ENCODE data around the gene UCHL5. TPM values are rescaled to one million over a fixed set of nuclear protein-coding genes. Genes with fewer than 3 reads are reported as not detected.

UCHL5 gene
- total and polyA plus RNA-seq, 2 donors (not counting 3 experiments of a cell fraction or from before 2014, with no cell fraction given), result 9.8 to 45.6 TPM

DNA sequence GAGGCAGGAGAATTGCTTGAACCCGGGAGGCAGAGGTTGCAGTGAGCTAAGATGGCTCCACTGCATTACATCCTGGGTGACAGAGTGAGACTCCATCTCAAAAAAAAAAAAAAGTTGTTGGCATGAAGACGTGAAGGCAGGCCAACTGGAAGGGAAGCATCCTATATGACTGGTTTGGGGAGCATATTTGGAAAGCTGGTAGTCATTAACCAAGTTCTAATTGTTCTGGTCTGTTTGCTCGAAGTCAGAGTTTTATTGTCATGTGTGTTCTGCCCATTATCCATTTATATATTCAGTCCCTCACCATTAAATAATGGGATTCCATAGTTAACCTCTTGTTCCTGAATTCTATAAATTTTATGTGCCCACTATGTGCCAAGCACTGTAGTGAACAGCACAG lies 49.3 kb upstream of the UCHL5 start:
- intact Hi-C loops (cut with micrococcal nuclease), result no loop called here
- H3K4me1 ChIP-seq (ENCODE audit: control insufficient read depth, extremely low read depth, insufficient read depth, low read length), result peaks cover 14% of the 10 kb centered on the region
- BruUV-seq (replicated peaks), result no TSS peak
- no peak overlapping the region for H3K4me3 ChIP-seq (replicated peaks in 1 of 3; ENCODE audit: insufficient read depth in 1 of 3, low read depth in 1 of 3, low read length in 3 of 3)
- ChIA-PET POLR2A (no interaction called here), CTCF (interaction anchor here (1.7 kb wide), 1 partner anchor 13 kb away, joined by 8 read pairs; the partner anchor contains the start of gene CDC73)
- peaks cover 9% of the 10 kb centered on the region for H3K79me2 ChIP-seq (ENCODE audit: control insufficient read depth, insufficient read depth, low read length)
- H3K27me3 ChIP-seq (ENCODE audit: control insufficient read depth in 2 of 2, insufficient read depth in 2 of 2, low read length in 2 of 2), result no peaks in the 10 kb centered on the region
- no peaks in the 10 kb centered on the region for H3K9me1 ChIP-seq (replicated peaks; ENCODE audit: control insufficient read depth, extremely low read depth, insufficient read depth, low read length)
- DNase-seq (ENCODE audit: low read depth, low spot score) (no peak), FAIRE-seq (no peak)
- H3K9ac ChIP-seq (replicated peaks; ENCODE audit: extremely low read depth, insufficient read depth, low read length), result no peak overlapping the region
- no peak overlapping the region for H3K27ac ChIP-seq (ENCODE audit: insufficient read depth, low read depth, low read length)
- H3K4me2 ChIP-seq (ENCODE audit: insufficient read depth, low read length), result no peak overlapping the region
- H3K9me3 ChIP-seq (replicated peaks; ENCODE audit: control insufficient read depth, insufficient read depth, low read length), result no peaks in the 10 kb centered on the region
- no peak overlapping the region for H2AFZ ChIP-seq (ENCODE audit: low read depth, low read length)
- no peaks in the 10 kb centered on the region for H4K20me1 ChIP-seq (replicated peaks; ENCODE audit: control insufficient read depth, extremely low read depth, insufficient read depth, low read length)
- dilution Hi-C loops (cut with MboI; ENCODE audit: extremely low pct_ligation_motif_present, low sequenced_read_pairs), result no loop called here
- TF ChIP-seq JUN (IDR thresholded peaks at IDR 0.05; ENCODE audit: borderline replicate concordance, insufficient read depth, insufficient read length, low read depth) (no peak), EZH2 (IDR thresholded peaks at IDR 0.05; ENCODE audit: borderline replicate concordance, low read depth, low read length, severe bottlenecking) (no peak)
- H3K36me3 ChIP-seq (ENCODE audit: control insufficient read depth in 2 of 2, extremely low read depth in 1 of 2, insufficient read depth in 2 of 2, low read length in 2 of 2), result no peaks in the 10 kb centered on the region

DNA sequence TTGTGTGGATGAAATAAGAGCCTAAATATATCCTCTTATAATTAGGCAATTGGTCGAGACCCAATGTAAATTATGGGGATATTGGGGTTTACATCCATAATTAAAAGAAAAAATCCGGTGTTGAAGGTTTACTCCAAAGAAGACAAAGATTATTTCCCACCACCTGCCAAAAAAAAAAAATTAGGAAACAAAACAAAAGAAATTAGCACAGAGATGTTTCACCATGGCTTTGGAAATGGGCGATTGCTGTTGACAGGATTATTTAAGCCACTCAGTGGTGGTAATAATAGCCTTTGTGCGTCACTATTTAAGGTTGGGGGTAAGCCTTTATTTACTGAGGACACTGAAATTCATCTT lies 46.6 kb upstream of the UCHL5 start:
- dilution Hi-C loops (cut with MboI; ENCODE audit: extremely low pct_ligation_motif_present, low sequenced_read_pairs), result no loop called here
- H3K27ac ChIP-seq (ENCODE audit: insufficient read depth, low read depth, low read length), result peak overlapping the region; percentile 34
- ChIA-PET POLR2A (interaction anchor here (0.9 to 1.6 kb wide), 3 partner anchors 10 to 47 kb away, joined by 4 to 5 read pairs (median 4); partner anchors contain the start of genes CDC73, RO60 and UCHL5), CTCF (interaction anchor here (1.0 to 3.5 kb wide), 6 partner anchors 10 to 632 kb away, joined by 3 to 49 read pairs (median 6); partner anchors contain the start of genes CDC73, RO60 and UCHL5)
- H3K4me2 ChIP-seq (ENCODE audit: insufficient read depth, low read length), result peak overlapping the region; percentile 72
- TSS peak; percentile 91 for BruUV-seq (replicated peaks)
- peak; percentile 28 for FAIRE-seq
- no peaks in the 10 kb centered on the region for H3K36me3 ChIP-seq (ENCODE audit: control insufficient read depth in 2 of 2, extremely low read depth in 1 of 2, insufficient read depth in 2 of 2, low read length in 2 of 2)
- no peaks in the 10 kb centered on the region for H3K27me3 ChIP-seq (ENCODE audit: control insufficient read depth in 2 of 2, insufficient read depth in 2 of 2, low read length in 2 of 2)
- no peaks in the 10 kb centered on the region for H3K9me3 ChIP-seq (replicated peaks; ENCODE audit: control insufficient read depth, insufficient read depth, low read length)
- H3K9me1 ChIP-seq (replicated peaks; ENCODE audit: control insufficient read depth, extremely low read depth, insufficient read depth, low read length), result no peaks in the 10 kb centered on the region
- peak overlapping the region; percentile 87 for H2AFZ ChIP-seq (ENCODE audit: low read depth, low read length)
- H3K79me2 ChIP-seq (ENCODE audit: control insufficient read depth, insufficient read depth, low read length), result peaks cover 22% of the 10 kb centered on the region
- peak overlapping the region; percentile 31 to 66 (median 58) for H3K4me3 ChIP-seq (replicated peaks in 1 of 3; ENCODE audit: insufficient read depth in 1 of 3, low read depth in 1 of 3, low read length in 3 of 3)
- no peaks in the 10 kb centered on the region for H4K20me1 ChIP-seq (replicated peaks; ENCODE audit: control insufficient read depth, extremely low read depth, insufficient read depth, low read length)
- peaks cover 15% of the 10 kb centered on the region for H3K4me1 ChIP-seq (ENCODE audit: control insufficient read depth, extremely low read depth, insufficient read depth, low read length)
- intact Hi-C loops (cut with micrococcal nuclease), result loop anchor here (1.0 kb wide), 2 partner anchors 16 to 46 kb away; partner anchors contain the start of genes RO60 and UCHL5
- DNase-seq (ENCODE audit: low read depth, low spot score), result no peak
- H3K9ac ChIP-seq (replicated peaks; ENCODE audit: extremely low read depth, insufficient read depth, low read length), result peak overlapping the region; percentile 84
- no peak for TF ChIP-seq JUN (IDR thresholded peaks at IDR 0.05; ENCODE audit: borderline replicate concordance, insufficient read depth, insufficient read length, low read depth)
- TF ChIP-seq FOS (IDR thresholded peaks at IDR 0.05; ENCODE audit: borderline replicate concordance, insufficient read depth, low read length), result no peak
- no peak for TF ChIP-seq POLR2AphosphoS5 (IDR thresholded peaks at IDR 0.05; ENCODE audit: insufficient read depth, low read depth, low read length)
- TF ChIP-seq POLR2A (IDR thresholded peaks at IDR 0.05; ENCODE audit: low read depth, low read length), result no peak
- TF ChIP-seq, protein P1, sequence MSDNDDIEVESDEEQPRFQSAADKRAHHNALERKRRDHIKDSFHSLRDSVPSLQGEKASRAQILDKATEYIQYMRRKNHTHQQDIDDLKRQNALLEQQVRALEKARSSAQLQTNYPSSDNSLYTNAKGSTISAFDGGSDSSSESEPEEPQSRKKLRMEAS (IDR thresholded peaks at IDR 0.05; ENCODE audit: insufficient read depth, insufficient read length), result no peak
- TF ChIP-seq, protein P2, sequence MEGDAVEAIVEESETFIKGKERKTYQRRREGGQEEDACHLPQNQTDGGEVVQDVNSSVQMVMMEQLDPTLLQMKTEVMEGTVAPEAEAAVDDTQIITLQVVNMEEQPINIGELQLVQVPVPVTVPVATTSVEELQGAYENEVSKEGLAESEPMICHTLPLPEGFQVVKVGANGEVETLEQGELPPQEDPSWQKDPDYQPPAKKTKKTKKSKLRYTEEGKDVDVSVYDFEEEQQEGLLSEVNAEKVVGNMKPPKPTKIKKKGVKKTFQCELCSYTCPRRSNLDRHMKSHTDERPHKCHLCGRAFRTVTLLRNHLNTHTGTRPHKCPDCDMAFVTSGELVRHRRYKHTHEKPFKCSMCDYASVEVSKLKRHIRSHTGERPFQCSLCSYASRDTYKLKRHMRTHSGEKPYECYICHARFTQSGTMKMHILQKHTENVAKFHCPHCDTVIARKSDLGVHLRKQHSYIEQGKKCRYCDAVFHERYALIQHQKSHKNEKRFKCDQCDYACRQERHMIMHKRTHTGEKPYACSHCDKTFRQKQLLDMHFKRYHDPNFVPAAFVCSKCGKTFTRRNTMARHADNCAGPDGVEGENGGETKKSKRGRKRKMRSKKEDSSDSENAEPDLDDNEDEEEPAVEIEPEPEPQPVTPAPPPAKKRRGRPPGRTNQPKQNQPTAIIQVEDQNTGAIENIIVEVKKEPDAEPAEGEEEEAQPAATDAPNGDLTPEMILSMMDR (IDR thresholded peaks at IDR 0.05; ENCODE audit: extremely low read depth in 1 of 2, insufficient read depth in 1 of 2, low read depth in 1 of 2, low read length in 2 of 2), result no peak
- no peak for TF ChIP-seq EZH2 (IDR thresholded peaks at IDR 0.05; ENCODE audit: borderline replicate concordance, low read depth, low read length, severe bottlenecking)
- TF ChIP-seq MYC (IDR thresholded peaks at IDR 0.05; ENCODE audit: low read depth, low read length), result no peak
- no peak for TF ChIP-seq GATA2 (IDR thresholded peaks at IDR 0.05; ENCODE audit: insufficient read depth, insufficient read length, low read depth, low read length)

Measured in endothelial cell of umbilical vein (primary cell).